HG02870 (cell line): ENCODE results near the gene SEMA5B.

Source experiments
- ATAC-seq: cut with Tn5 transposase; IDR thresholded peaks from one replicate; pipeline ENCODE4 v1.9.1; 2021; ENCODE audit warnings: mild to moderate bottlenecking, moderate library complexity; ENCODE audit not compliant: unreplicated experiment

The SEMA5B gene

GRCh38 chr3:123025642-123026521, 1.7 kb downstream of the SEMA5B start:
- ATAC-seq = no peak

- no peak for ATAC-seq
Observed at GRCh38 chr3:123024056-123024455, 3.5 kb downstream of the SEMA5B start.

- ATAC-seq = no peak
Observed at GRCh38 chr3:123021996-123022510, 5.5 kb downstream of the SEMA5B start.

- ATAC-seq = no peak
Observed at GRCh38 chr3:123021388-123021787, 6.2 kb downstream of the SEMA5B start.

GRCh38 chr3:123020709-123021108, 6.9 kb downstream of the SEMA5B start:
- no peak for ATAC-seq

- no peak for ATAC-seq
Observed at GRCh38 chr3:123019591-123019990, 8.0 kb downstream of the SEMA5B start.

- ATAC-seq = no peak
Observed at GRCh38 chr3:123019161-123019560, 8.4 kb downstream of the SEMA5B start.

- no peak for ATAC-seq
Observed at GRCh38 chr3:123018683-123019082, 8.9 kb downstream of the SEMA5B start.

- ATAC-seq = no peak
Observed at GRCh38 chr3:123015596-123015995, 12.0 kb downstream of the SEMA5B start.

- ATAC-seq = no peak
Observed at GRCh38 chr3:123013876-123014275, 13.7 kb downstream of the SEMA5B start.

GRCh38 chr3:123012652-123013051, 14.9 kb downstream of the SEMA5B start:
- ATAC-seq = no peak

GRCh38 chr3:123011447-123011846, 16.1 kb downstream of the SEMA5B start:
- no peak for ATAC-seq

GRCh38 chr3:123008840-123009239, 18.7 kb downstream of the SEMA5B start:
- no peak for ATAC-seq

GRCh38 chr3:123006609-123007008, 21.0 kb downstream of the SEMA5B start:
- ATAC-seq = no peak

- ATAC-seq = no peak
Observed at GRCh38 chr3:123005291-123005690, 22.3 kb downstream of the SEMA5B start.

- ATAC-seq = no peak
Observed at GRCh38 chr3:123004201-123004918, 23.2 kb downstream of the SEMA5B start.

- ATAC-seq = no peak
Observed at GRCh38 chr3:123002749-123003497, 24.6 kb downstream of the SEMA5B start.

GRCh38 chr3:123002100-123002748, 25.3 kb downstream of the SEMA5B start:
- ATAC-seq = no peak

GRCh38 chr3:122998856-122999255, 28.7 kb downstream of the SEMA5B start:
- no peak for ATAC-seq

- ATAC-seq = no peak
Observed at GRCh38 chr3:122998206-122998605, 29.4 kb downstream of the SEMA5B start.
